GM12878 (cell line): ENCODE results near the gene PLTP. TPM values are rescaled to one million over a fixed set of nuclear protein-coding genes. Genes with fewer than 3 reads are reported as not detected.

ENCODE experiments used
- ATAC-seq: fragments of 200-7000 bp; cut with Tn5 transposase; 3 replicates; pipeline ENCODE4 v1.9.1; 2020; ENCODE audit warnings: mild to moderate bottlenecking, moderate library complexity
- BruUV-seq: library from RNA; stranded (reverse); fragments of 400-500 nt; replicated peaks from 2 replicates; lab custom pipeline; 2021; lab: Mats Ljungman, UMichigan
- CTCF ChIA-PET: fragments of 300-600 bp; sonication (Branson Sonifier 250); formaldehyde crosslinking; extraction: SDS; loops from one replicate; lab custom pipeline; 2021; ENCODE audit warnings: inconsistent platforms; lab: Yijun Ruan, JAX
- POLR2A ChIA-PET: fragments of 350-600 bp; formaldehyde crosslinking; extraction: SDS; loops from one replicate; lab custom pipeline; 2021; ENCODE audit warnings: inconsistent platforms; lab: Charles Lee
- RAD21 ChIA-PET: fragments of 300-600 bp; sonication (Branson Sonifier 250); formaldehyde crosslinking; loops from one replicate; lab custom pipeline; 2023; ENCODE audit warnings: antibody characterized with exemption; ENCODE audit not compliant: unreplicated experiment; lab: Charles Lee
- SMC1A ChIA-PET: fragments of 300-600 bp; sonication (Branson Sonifier 250); formaldehyde crosslinking; loops from one replicate; lab custom pipeline; 2023; ENCODE audit not compliant: unreplicated experiment, uncharacterized antibody; lab: Charles Lee
- DNase-seq: peaks from one replicate; pipeline ENCODE4 v3.0.0-alpha.2; 2011; ENCODE audit warnings: low read depth, low spot score
- FAIRE-seq: peaks from 3 replicates; lab custom pipeline; 2011; peaks lifted over from hg19 to GRCh38; lab: Jason Lieb, UNC
- H2AFZ ChIP-seq: 2 replicates; pipeline ENCODE4 v1.6.0; 2011; ENCODE audit warnings: low read depth, low read length, control low read depth; ENCODE audit not compliant: control insufficient read depth
- H3K27ac ChIP-seq: 2 replicates; pipeline ENCODE4 v1.5.1; 2011; ENCODE audit warnings: control low read depth; ENCODE audit not compliant: control insufficient read depth, insufficient read depth
- H3K27me3 ChIP-seq, 2 experiments: replicated peaks in 1 of 2; 2 replicates each; pipeline versions ENCODE4 v1.6.0 to v1.6.1; 2011; ENCODE audit warnings: low read length in 1 of 2; ENCODE audit not compliant: control insufficient read depth in 2 of 2, insufficient read depth in 2 of 2
- H3K36me3 ChIP-seq, 2 experiments: 2 replicates each; pipeline ENCODE4 v1.5.1; 2011; ENCODE audit warnings: low read length in 1 of 2; ENCODE audit not compliant: control insufficient read depth in 2 of 2, insufficient read depth in 2 of 2
- H3K4me1 ChIP-seq: 2 replicates; pipeline ENCODE4 v1.6.1; 2011; ENCODE audit warnings: mild to moderate bottlenecking, low read length, moderate library complexity, mixed read lengths; ENCODE audit not compliant: control insufficient read depth, insufficient read depth
- H3K4me2 ChIP-seq: 2 replicates; pipeline ENCODE4 v1.6.0; 2011; ENCODE audit warnings: control low read depth; ENCODE audit not compliant: control insufficient read depth, insufficient read depth
- H3K4me3 ChIP-seq: fragments of 200-600 bp; sonication (generic); 2 replicates; pipeline ENCODE4 v1.5.1; 2016
- H3K79me2 ChIP-seq: 2 replicates; pipeline ENCODE4 v1.6.0; 2011; ENCODE audit warnings: low read length; ENCODE audit not compliant: control insufficient read depth, insufficient read depth
- H3K9ac ChIP-seq: 2 replicates; pipeline ENCODE4 v1.8.0; 2011; ENCODE audit warnings: low read length, control low read depth, mixed read lengths; ENCODE audit not compliant: control insufficient read depth, insufficient read depth
- H3K9me3 ChIP-seq: replicated peaks from 3 replicates; pipeline ENCODE4 v1.5.1; 2011; ENCODE audit warnings: mild to moderate bottlenecking, low read length; ENCODE audit not compliant: control insufficient read depth, insufficient read depth
- H4K20me1 ChIP-seq: 2 replicates; pipeline ENCODE4 v1.6.0; 2011; ENCODE audit not compliant: control insufficient read depth, insufficient read depth
- HCFC1 ChIP-seq: fragments of 150-350 bp; IDR thresholded peaks from 2 replicates; pipeline ENCODE4 v1.6.1; 2014; ENCODE audit warnings: low read length
- JUNB ChIP-seq: IDR thresholded peaks from 2 replicates; pipeline ENCODE4 v1.6.1; 2016; ENCODE audit warnings: antibody characterized with exemption, mild to moderate bottlenecking
- MYC ChIP-seq: IDR thresholded peaks from 2 replicates; pipeline ENCODE4 v1.6.1; 2011; ENCODE audit warnings: mild to moderate bottlenecking, low read length, moderate library complexity, inconsistent platforms; ENCODE audit not compliant: insufficient read depth, insufficient replicate concordance, insufficient read length, severe bottlenecking
- RELA ChIP-seq: fragments of 450-650 bp; IDR thresholded peaks from 2 replicates; pipeline ENCODE4 v1.8.0; 2014; ENCODE audit warnings: borderline replicate concordance; ENCODE audit not compliant: partially characterized antibody
- SIN3A ChIP-seq: IDR thresholded peaks from 2 replicates; pipeline ENCODE4 v1.6.1; 2012; ENCODE audit warnings: low read depth, low read length, improper control_type of control experiment
- SREBF1 ChIP-seq: IDR thresholded peaks from 2 replicates; pipeline ENCODE4 v1.6.1; 2012; ENCODE audit warnings: mild to moderate bottlenecking, low read length
- SRF ChIP-seq, 2 experiments: IDR thresholded peaks; 2 replicates each; pipeline ENCODE4 v1.6.1; 2011; ENCODE audit warnings: low read depth in 2 of 2, low read length in 2 of 2, mild to moderate bottlenecking in 1 of 2, moderate library complexity in 1 of 2
- USF1 ChIP-seq: IDR thresholded peaks from 2 replicates; pipeline ENCODE4 v1.6.1; 2011; ENCODE audit warnings: borderline replicate concordance, low read depth, mild to moderate bottlenecking, moderate library complexity, mixed read lengths, low read length; ENCODE audit not compliant: insufficient read depth; ENCODE audit errors: extremely low read length
- WGBS: methylation state at CpG from one replicate; pipeline ENCODE4 v1.1.6; 2016; ENCODE audit warnings: low lambda C conversion rate; ENCODE audit not compliant: insufficient replicate concordance, insufficient coverage; ENCODE audit errors: missing lambda C conversion rate; 5-methylcytosine and 5-hydroxymethylcytosine counted together
- in situ Hi-C: fragments of 300-500 bp; cut with MboI; formaldehyde crosslinking; loops from 9 replicates; pipeline ENCODE4 v1.14.3; 2018; ENCODE audit warnings: mixed read lengths
- intact Hi-C: fragments of 100-400 bp; cut with micrococcal nuclease; formaldehyde crosslinking; loops from one replicate; pipeline ENCODE4 v1.14.2; 2022; ENCODE audit not compliant: unreplicated experiment
- polyA plus RNA-seq, 11 experiments: library from polyadenylated mRNA; depleted of rRNA in 4 of 11; unstranded in 6 of 11; stranded (reverse) in 5 of 11; fragments of >200 nt; fragmentation: Nextera tagmentation in 4 of 11; fragmentation: Illumina TruSeq in 1 of 11; extraction: Ambion mirVana in 4 of 11; extraction: Trizol in 1 of 11; gene quantifications; 1 replicate in 1 of 11; 2 replicates in 10 of 11; pipeline versions ENCODE4 v1.2.1 to v1.2.3, GENCODE V29; 2011 to 2016; ENCODE audit warnings: inconsistent platforms in 2 of 11, missing spikeins in 2 of 11, low read depth in 1 of 11
- total RNA-seq, 4 experiments: library from RNA; depleted of rRNA in 3 of 4; stranded (reverse); fragments of >200 nt in 3 of 4; fragmentation: Illumina TruSeq in 1 of 4; extraction: Trizol in 1 of 4; gene quantifications; 2 replicates each; pipeline versions ENCODE4 v1.2.1 to v1.2.3, GENCODE V29; 2013 to 2021
- TF ChIP-seq, protein P1 (sequence below): fragments of 450-650 bp; IDR thresholded peaks from 2 replicates; pipeline ENCODE4 v1.6.1; 2016; ENCODE audit warnings: mild to moderate bottlenecking
- TF ChIP-seq, protein P2 (sequence below): fragments of 450-650 bp; IDR thresholded peaks from 2 replicates; pipeline ENCODE4 v1.6.1; 2018; ENCODE audit warnings: borderline replicate concordance, mild to moderate bottlenecking; ENCODE audit not compliant: partially characterized antibody
- TF ChIP-seq, protein P3 (sequence below): fragments of 450-650 bp; IDR thresholded peaks from 2 replicates; pipeline ENCODE4 v1.6.1; 2018; ENCODE audit warnings: mild to moderate bottlenecking, low read depth, moderate library complexity; ENCODE audit not compliant: partially characterized antibody

PLTP gene
- total and polyA plus RNA-seq, 10 of the 15 experiments (the other 5 are each of a cell fraction or from before 2014, with no cell fraction given) = 1.6 to 17.0 (median 7.6) TPM

GRCh38 chr20:45925821-45926506, 14.0 kb upstream of the PLTP start (continued):
- TF ChIP-seq, protein P1, sequence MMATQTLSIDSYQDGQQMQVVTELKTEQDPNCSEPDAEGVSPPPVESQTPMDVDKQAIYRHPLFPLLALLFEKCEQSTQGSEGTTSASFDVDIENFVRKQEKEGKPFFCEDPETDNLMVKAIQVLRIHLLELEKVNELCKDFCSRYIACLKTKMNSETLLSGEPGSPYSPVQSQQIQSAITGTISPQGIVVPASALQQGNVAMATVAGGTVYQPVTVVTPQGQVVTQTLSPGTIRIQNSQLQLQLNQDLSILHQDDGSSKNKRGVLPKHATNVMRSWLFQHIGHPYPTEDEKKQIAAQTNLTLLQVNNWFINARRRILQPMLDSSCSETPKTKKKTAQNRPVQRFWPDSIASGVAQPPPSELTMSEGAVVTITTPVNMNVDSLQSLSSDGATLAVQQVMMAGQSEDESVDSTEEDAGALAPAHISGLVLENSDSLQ = no peak
- TF ChIP-seq SREBF1 = no peak
- TF ChIP-seq, protein P2, sequence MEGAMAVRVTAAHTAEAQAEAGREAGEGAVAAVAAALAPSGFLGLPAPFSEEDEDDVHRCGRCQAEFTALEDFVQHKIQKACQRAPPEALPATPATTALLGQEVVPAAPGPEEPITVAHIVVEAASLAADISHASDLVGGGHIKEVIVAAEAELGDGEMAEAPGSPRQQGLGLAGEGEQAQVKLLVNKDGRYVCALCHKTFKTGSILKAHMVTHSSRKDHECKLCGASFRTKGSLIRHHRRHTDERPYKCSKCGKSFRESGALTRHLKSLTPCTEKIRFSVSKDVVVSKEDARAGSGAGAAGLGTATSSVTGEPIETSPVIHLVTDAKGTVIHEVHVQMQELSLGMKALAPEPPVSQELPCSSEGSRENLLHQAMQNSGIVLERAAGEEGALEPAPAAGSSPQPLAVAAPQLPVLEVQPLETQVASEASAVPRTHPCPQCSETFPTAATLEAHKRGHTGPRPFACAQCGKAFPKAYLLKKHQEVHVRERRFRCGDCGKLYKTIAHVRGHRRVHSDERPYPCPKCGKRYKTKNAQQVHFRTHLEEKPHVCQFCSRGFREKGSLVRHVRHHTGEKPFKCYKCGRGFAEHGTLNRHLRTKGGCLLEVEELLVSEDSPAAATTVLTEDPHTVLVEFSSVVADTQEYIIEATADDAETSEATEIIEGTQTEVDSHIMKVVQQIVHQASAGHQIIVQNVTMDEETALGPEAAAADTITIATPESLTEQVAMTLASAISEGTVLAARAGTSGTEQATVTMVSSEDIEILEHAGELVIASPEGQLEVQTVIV = no peak
- TF ChIP-seq HCFC1 = no peak

DNA sequence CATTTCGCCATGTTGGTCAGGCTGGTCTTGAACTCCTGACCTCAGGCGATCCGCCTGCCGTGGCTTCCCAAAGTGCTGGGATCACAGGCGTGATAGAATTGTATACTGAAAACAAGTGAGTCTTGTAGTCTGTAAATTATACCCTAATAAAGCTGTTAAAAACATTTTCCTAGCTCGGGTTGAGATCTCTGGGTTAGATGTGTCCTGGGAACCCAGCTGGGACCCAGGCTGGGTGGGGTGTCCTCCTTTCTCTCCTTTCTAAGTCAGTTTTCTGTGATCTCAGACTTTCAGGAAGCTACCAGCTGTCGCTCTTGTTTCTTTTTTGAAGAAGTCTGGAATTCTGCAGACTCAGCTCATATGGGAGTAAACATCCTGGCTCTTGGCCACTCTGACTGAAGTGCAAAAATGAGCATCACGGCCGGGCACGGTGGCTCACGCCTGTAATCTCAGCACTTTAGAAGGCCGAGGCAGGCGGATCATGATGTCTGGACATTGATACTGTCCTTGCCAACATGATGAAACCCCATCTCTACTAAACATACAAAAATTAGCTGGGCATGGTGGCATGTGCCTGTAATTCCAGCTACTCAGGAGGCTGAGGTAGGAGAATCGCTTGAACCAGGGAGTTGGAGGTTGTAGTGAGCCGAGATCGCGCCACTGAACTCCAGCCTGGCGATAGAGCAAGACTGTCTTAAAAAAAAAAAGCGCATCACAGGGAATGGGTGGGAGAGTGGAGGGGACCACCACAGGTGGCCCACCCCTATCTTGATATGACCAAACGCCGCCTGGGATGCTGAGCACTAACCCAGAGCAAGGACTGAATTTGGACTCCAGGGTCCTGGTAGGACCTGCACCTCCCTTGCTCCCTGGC, 12.7 kb upstream of the PLTP start:
- H2AFZ ChIP-seq = no peak overlapping the region
- H3K4me2 ChIP-seq = no peak overlapping the region
- no peak for FAIRE-seq
- H3K9ac ChIP-seq = no peak overlapping the region
- CTCF ChIA-PET = interaction anchor here (1.0 to 2.0 kb wide), 4 partner anchors 9 to 125 kb away, joined by 4 to 10 read pairs (median 6); partner anchors contain the start of genes CTSA and NEURL2
- RAD21 ChIA-PET = no interaction called here
- TF ChIP-seq MYC = no peak
- no peak for TF ChIP-seq JUNB
- no peak for TF ChIP-seq USF1
- TF ChIP-seq, protein P3, sequence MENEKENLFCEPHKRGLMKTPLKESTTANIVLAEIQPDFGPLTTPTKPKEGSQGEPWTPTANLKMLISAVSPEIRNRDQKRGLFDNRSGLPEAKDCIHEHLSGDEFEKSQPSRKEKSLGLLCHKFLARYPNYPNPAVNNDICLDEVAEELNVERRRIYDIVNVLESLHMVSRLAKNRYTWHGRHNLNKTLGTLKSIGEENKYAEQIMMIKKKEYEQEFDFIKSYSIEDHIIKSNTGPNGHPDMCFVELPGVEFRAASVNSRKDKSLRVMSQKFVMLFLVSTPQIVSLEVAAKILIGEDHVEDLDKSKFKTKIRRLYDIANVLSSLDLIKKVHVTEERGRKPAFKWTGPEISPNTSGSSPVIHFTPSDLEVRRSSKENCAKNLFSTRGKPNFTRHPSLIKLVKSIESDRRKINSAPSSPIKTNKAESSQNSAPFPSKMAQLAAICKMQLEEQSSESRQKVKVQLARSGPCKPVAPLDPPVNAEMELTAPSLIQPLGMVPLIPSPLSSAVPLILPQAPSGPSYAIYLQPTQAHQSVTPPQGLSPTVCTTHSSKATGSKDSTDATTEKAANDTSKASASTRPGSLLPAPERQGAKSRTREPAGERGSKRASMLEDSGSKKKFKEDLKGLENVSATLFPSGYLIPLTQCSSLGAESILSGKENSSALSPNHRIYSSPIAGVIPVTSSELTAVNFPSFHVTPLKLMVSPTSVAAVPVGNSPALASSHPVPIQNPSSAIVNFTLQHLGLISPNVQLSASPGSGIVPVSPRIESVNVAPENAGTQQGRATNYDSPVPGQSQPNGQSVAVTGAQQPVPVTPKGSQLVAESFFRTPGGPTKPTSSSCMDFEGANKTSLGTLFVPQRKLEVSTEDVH = no peak
- no peak for TF ChIP-seq RELA
- no peak for TF ChIP-seq SRF (IDR thresholded peaks at IDR 0.05; ENCODE audit: low read depth in 2 of 2, low read length in 2 of 2)
- no peak for TF ChIP-seq SIN3A
- WGBS = 68% methylated on average over 21 of the region's 21 CpGs
- no peak for ATAC-seq
- no TSS peak for BruUV-seq
- no peaks in the 10 kb centered on the region for H3K4me1 ChIP-seq
- no peaks in the 10 kb centered on the region for H3K27me3 ChIP-seq
- H3K9me3 ChIP-seq = no peaks in the 10 kb centered on the region
- in situ Hi-C loops (no loop called here), intact Hi-C loops (no loop called here)
- POLR2A ChIA-PET = interaction anchor here (0.6 kb wide), 1 partner anchor 209 kb away, joined by 3 read pairs; no protein-coding TSS in a partner anchor
- SMC1A ChIA-PET = interaction anchor here (0.6 to 0.9 kb wide), 2 partner anchors 10 to 36 kb away, joined by 4 to 7 read pairs; no protein-coding TSS in a partner anchor
- no peaks in the 10 kb centered on the region for H3K36me3 ChIP-seq
- no peaks in the 10 kb centered on the region for H4K20me1 ChIP-seq
- no peak for DNase-seq
- H3K79me2 ChIP-seq = no peaks in the 10 kb centered on the region
- H3K4me3 ChIP-seq = no peak overlapping the region
- H3K27ac ChIP-seq = no peak overlapping the region
